PC-3 (cell line): ENCODE results near the gene SAMD5. TPM values are rescaled to one million over a fixed set of nuclear protein-coding genes. Genes with fewer than 3 reads are reported as not detected.

ENCODE experiments used
- ATAC-seq: fragments of 200-7000 bp; cut with Tn5 transposase; 2 replicates; pipeline ENCODE4 v1.9.1; 2020; ENCODE audit warnings: mild to moderate bottlenecking, moderate library complexity
- BruUV-seq: library from RNA; stranded (reverse); fragments of 400-500 nt; replicated peaks from 2 replicates; lab custom pipeline; 2021; lab: Mats Ljungman, UMichigan
- CTCF ChIA-PET: fragments of 300-600 bp; sonication (Branson Sonifier 250); formaldehyde crosslinking; loops from one replicate; lab custom pipeline; 2022; ENCODE audit warnings: antibody characterized with exemption; lab: Charles Lee
- POLR2A ChIA-PET: fragments of 300-600 bp; sonication (Branson Sonifier 250); formaldehyde crosslinking; loops from one replicate; lab custom pipeline; 2022; ENCODE audit warnings: antibody characterized with exemption; ENCODE audit not compliant: unreplicated experiment; lab: Charles Lee
- DNase-seq: peaks from one replicate; pipeline ENCODE4 v3.0.0-alpha.2; 2015
- H2AFZ ChIP-seq: fragments of 300-600 bp; sonication (generic); 2 replicates; pipeline ENCODE4 v1.6.0; 2016; ENCODE audit warnings: antibody characterized with exemption, low read length
- H3F3A ChIP-seq: fragments of 300-600 bp; sonication (generic); one replicate; pipeline ENCODE4 v1.6.0; 2017; ENCODE audit warnings: antibody characterized with exemption, low read length, control low read depth, mild to moderate bottlenecking; ENCODE audit not compliant: unreplicated experiment
- H3K27ac ChIP-seq: fragments of 300-600 bp; sonication (generic); 2 replicates; pipeline ENCODE4 v1.5.1; 2016; ENCODE audit warnings: mild to moderate bottlenecking, low read length
- H3K27me3 ChIP-seq: fragments of 300-600 bp; sonication (generic); 2 replicates; pipeline ENCODE4 v1.6.1; 2016; ENCODE audit warnings: low read length, mixed read lengths
- H3K36me3 ChIP-seq: fragments of 300-600 bp; sonication (generic); 2 replicates; pipeline ENCODE4 v1.6.1; 2016; ENCODE audit warnings: low read depth, mixed run types, low read length, mixed read lengths
- H3K4me1 ChIP-seq: fragments of 300-600 bp; sonication (generic); 2 replicates; pipeline ENCODE4 v1.5.1; 2016; ENCODE audit warnings: low read length; ENCODE audit not compliant: insufficient read depth
- H3K4me2 ChIP-seq: fragments of 300-600 bp; sonication (generic); 2 replicates; pipeline ENCODE4 v1.6.0; 2016; ENCODE audit warnings: low read length
- H3K4me3 ChIP-seq: fragments of 300-600 bp; sonication (generic); 2 replicates; pipeline ENCODE4 v1.5.1; 2016; ENCODE audit warnings: mild to moderate bottlenecking, low read length, mixed read lengths
- H3K79me2 ChIP-seq: fragments of 300-600 bp; sonication (generic); 2 replicates; pipeline ENCODE4 v1.6.1; 2017; ENCODE audit warnings: low read length, mixed read lengths
- H3K9ac ChIP-seq: fragments of 300-600 bp; sonication (generic); 2 replicates; pipeline ENCODE4 v1.6.0; 2016; ENCODE audit warnings: mild to moderate bottlenecking, low read length
- H3K9me2 ChIP-seq: fragments of 300-600 bp; sonication (generic); replicated peaks from 2 replicates; pipeline ENCODE4 v1.6.1; 2016; ENCODE audit warnings: mixed run types, low read length, mixed read lengths
- H3K9me3 ChIP-seq: fragments of 300-600 bp; sonication (generic); 2 replicates; pipeline ENCODE4 v1.6.1; 2016; ENCODE audit warnings: low read length, mixed read lengths
- H4K20me1 ChIP-seq: fragments of 300-600 bp; sonication (generic); 2 replicates; pipeline ENCODE4 v1.6.1; 2016; ENCODE audit warnings: low read length, mixed read lengths
- CTCF ChIP-seq: fragments of 300-600 bp; sonication (generic); conservative IDR thresholded peaks from 2 replicates; pipeline ENCODE4 v1.5.1; 2017; ENCODE audit warnings: antibody characterized with exemption, low read depth, mild to moderate bottlenecking, low read length
- EZH2 ChIP-seq: fragments of 300-600 bp; sonication (generic); IDR thresholded peaks from one replicate; pipeline ENCODE4 v1.6.1; 2017; ENCODE audit warnings: antibody characterized with exemption, mild to moderate bottlenecking, low read length; ENCODE audit not compliant: unreplicated experiment
- EZH2phosphoT487 ChIP-seq: fragments of 300-600 bp; sonication (generic); IDR thresholded peaks from 2 replicates; pipeline ENCODE4 v1.6.1; 2018; ENCODE audit warnings: mild to moderate bottlenecking, antibody characterized with exemption, low read length, borderline replicate concordance
- intact Hi-C: fragments of 100-400 bp; cut with micrococcal nuclease; formaldehyde crosslinking; loops from 2 replicates; pipeline ENCODE4 v1.9.0; 2023
- total RNA-seq: library from RNA; depleted of rRNA; stranded (reverse); fragments of >200 nt; gene quantifications from 2 replicates; pipeline ENCODE4 v1.2.3, GENCODE V29; 2014

SAMD5 gene
- total RNA-seq, 1 experiment from 2014 or later: 1.8 TPM

- Histone ChIP-seq H3K27ac (no peak overlapping the region), H3K36me3 (no peaks in the 10 kb centered on the region), H2AFZ (no peak overlapping the region), H3K4me2 (no peak overlapping the region), H3K4me1 (no peaks in the 10 kb centered on the region), H3K9ac (no peak overlapping the region), H3K9me3 (no peaks in the 10 kb centered on the region), H3K9me2 (no peaks in the 10 kb centered on the region), H3F3A (no peaks in the 10 kb centered on the region), H3K79me2 (no peaks in the 10 kb centered on the region), H3K4me3 (no peak overlapping the region), H4K20me1 (no peaks in the 10 kb centered on the region), H3K27me3 (no peaks in the 10 kb centered on the region)
- TF ChIP-seq EZH2 (no peak), EZH2phosphoT487 (no peak), CTCF (no peak)
- ATAC-seq (no peak), DNase-seq (no peak)
- POLR2A ChIA-PET: no interaction called here
- CTCF ChIA-PET: no interaction called here
- BruUV-seq: no TSS peak
- intact Hi-C loops: no loop called here
Observed at GRCh38 chr6:147551976-147552375, 43.5 kb downstream of the SAMD5 start.

- no TSS peak for BruUV-seq
- no peak overlapping the region for H3K27ac ChIP-seq
- no peaks in the 10 kb centered on the region for H3K36me3 ChIP-seq
- intact Hi-C loops: no loop called here
- no peaks in the 10 kb centered on the region for H3K27me3 ChIP-seq
- H3K79me2 ChIP-seq: no peaks in the 10 kb centered on the region
- H3K9ac ChIP-seq: no peak overlapping the region
- TF ChIP-seq CTCF (no peak), EZH2 (no peak), EZH2phosphoT487 (no peak)
- H3K4me1 ChIP-seq: no peaks in the 10 kb centered on the region
- DNase-seq: no peak
- H3K9me3 ChIP-seq: no peaks in the 10 kb centered on the region
- CTCF ChIA-PET: no interaction called here
- no peak overlapping the region for H2AFZ ChIP-seq
- H3K4me3 ChIP-seq: no peak overlapping the region
- H3K4me2 ChIP-seq: no peak overlapping the region
- POLR2A ChIA-PET: no interaction called here
- ATAC-seq: no peak
- no peaks in the 10 kb centered on the region for H3F3A ChIP-seq
- H3K9me2 ChIP-seq: no peaks in the 10 kb centered on the region
- no peaks in the 10 kb centered on the region for H4K20me1 ChIP-seq
Observed at GRCh38 chr6:147553099-147553498, 44.6 kb downstream of the SAMD5 start.

- H3K9ac ChIP-seq: no peak overlapping the region
- TF ChIP-seq EZH2 (no peak), CTCF (no peak)
- no peaks in the 10 kb centered on the region for H3K36me3 ChIP-seq
- no peaks in the 10 kb centered on the region for H3F3A ChIP-seq
- ChIA-PET CTCF (no interaction called here), POLR2A (no interaction called here)
- DNase-seq (no peak), ATAC-seq (no peak)
- intact Hi-C loops: no loop called here
- no peaks in the 10 kb centered on the region for H3K27me3 ChIP-seq
- no peak overlapping the region for H3K27ac ChIP-seq
- H4K20me1 ChIP-seq: no peaks in the 10 kb centered on the region
- H3K9me3 ChIP-seq: no peaks in the 10 kb centered on the region
- H3K4me1 ChIP-seq: no peaks in the 10 kb centered on the region
- H3K9me2 ChIP-seq: no peaks in the 10 kb centered on the region
- no peak overlapping the region for H3K4me3 ChIP-seq
- no peak overlapping the region for H3K4me2 ChIP-seq
- no TSS peak for BruUV-seq
- H3K79me2 ChIP-seq: no peaks in the 10 kb centered on the region
- no peak overlapping the region for H2AFZ ChIP-seq
Observed at GRCh38 chr6:147554281-147554680, 45.8 kb downstream of the SAMD5 start.
